AG04449 (cell line): ENCODE results near the gene GSG1L.

ENCODE experiments used
- CTCF ChIA-PET: fragments of 350-600 bp; formaldehyde crosslinking; extraction: SDS; loops from one replicate; lab custom pipeline; 2021; ENCODE audit warnings: antibody characterized with exemption; lab: Yijun Ruan, JAX
- POLR2A ChIA-PET: fragments of 400-600, 350-600 bp; formaldehyde crosslinking; extraction: SDS; loops from one replicate; lab custom pipeline; 2020; ENCODE audit warnings: antibody characterized with exemption, inconsistent platforms; lab: Yijun Ruan, JAX
- DNase-seq: peaks from one replicate; pipeline ENCODE4 v3.0.0-alpha.2; 2010; ENCODE audit warnings: low read depth, low spot score
- H3K4me3 ChIP-seq: 2 replicates; pipeline ENCODE4 v1.5.1; 2011; ENCODE audit warnings: low read depth, mild to moderate bottlenecking, control low read depth, low read length
- TF ChIP-seq, protein P1 (sequence below): IDR thresholded peaks from one replicate; pipeline ENCODE4 v1.5.1; 2011; ENCODE audit warnings: mild to moderate bottlenecking, moderate library complexity, low read length, control low read depth, inconsistent platforms; ENCODE audit not compliant: insufficient read depth; ENCODE audit errors: missing control alignments

Gene GSG1L

GRCh38 chr16:28063591-28064061 is at the start of gene GSG1L:
Gene GSG1L (minus strand): TSS chr16:28063714. CDS start chr16:28063424, 290 bp downstream.
- CTCF ChIA-PET, result interaction anchor here (1.0 kb wide), 1 partner anchor 91 kb away, joined by 5 read pairs; no protein-coding TSS in a partner anchor
- TF ChIP-seq, protein P1, sequence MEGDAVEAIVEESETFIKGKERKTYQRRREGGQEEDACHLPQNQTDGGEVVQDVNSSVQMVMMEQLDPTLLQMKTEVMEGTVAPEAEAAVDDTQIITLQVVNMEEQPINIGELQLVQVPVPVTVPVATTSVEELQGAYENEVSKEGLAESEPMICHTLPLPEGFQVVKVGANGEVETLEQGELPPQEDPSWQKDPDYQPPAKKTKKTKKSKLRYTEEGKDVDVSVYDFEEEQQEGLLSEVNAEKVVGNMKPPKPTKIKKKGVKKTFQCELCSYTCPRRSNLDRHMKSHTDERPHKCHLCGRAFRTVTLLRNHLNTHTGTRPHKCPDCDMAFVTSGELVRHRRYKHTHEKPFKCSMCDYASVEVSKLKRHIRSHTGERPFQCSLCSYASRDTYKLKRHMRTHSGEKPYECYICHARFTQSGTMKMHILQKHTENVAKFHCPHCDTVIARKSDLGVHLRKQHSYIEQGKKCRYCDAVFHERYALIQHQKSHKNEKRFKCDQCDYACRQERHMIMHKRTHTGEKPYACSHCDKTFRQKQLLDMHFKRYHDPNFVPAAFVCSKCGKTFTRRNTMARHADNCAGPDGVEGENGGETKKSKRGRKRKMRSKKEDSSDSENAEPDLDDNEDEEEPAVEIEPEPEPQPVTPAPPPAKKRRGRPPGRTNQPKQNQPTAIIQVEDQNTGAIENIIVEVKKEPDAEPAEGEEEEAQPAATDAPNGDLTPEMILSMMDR, result no peak
- H3K4me3 ChIP-seq, result no peak within 1 kb of the TSS
- POLR2A ChIA-PET, result no interaction called here
- DNase-seq, result no peak

DNA sequence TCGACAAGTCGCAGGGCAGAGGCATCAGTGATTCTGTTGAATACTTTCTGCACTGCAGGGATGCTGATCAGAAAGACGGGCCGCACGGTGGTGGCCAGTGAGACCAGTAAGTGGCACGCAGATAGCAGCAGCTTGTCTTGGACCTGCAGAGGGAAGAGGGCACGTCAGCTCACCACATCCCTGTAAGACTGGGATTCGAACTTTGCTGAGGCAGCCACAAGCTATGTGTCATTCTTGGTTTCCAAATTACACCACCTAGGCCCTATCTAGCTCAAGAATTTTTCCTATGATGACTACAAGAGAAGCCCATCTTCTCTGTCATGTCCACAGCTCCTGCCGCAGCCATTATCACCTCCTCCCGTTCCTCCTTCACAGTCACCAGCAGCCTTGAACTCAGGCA is 49.4 kb upstream of the GSG1L start:
- H3K4me3 ChIP-seq, result no peak overlapping the region
- no peak for DNase-seq
- TF ChIP-seq, protein P1, result no peak
- ChIA-PET CTCF (interaction anchor here (0.9 kb wide), 1 partner anchor 21 kb away, joined by 3 read pairs; no protein-coding TSS in a partner anchor), POLR2A (no interaction called here)

DNA sequence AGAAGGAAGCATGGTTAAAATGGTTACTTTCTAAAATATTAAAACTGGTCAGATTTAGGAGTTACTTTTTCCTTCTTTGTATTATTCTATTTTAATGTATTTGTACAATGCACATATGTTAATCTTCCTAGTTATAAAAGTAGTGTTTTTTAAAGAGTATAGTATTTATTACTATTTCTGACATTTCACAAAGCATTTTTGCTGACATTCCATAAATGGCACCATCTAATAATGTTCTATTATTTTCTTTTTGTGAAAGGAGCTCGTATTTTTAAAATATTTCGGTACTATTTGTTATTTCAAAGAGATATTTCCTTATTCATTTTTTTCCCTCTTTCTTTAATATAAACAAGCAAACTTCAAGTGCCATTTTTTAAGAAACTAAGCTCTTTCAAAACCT is 47.5 kb upstream of the GSG1L start:
- ChIA-PET POLR2A (interaction anchor here (1.0 kb wide), 1 partner anchor 10 kb away, joined by 3 read pairs; no protein-coding TSS in a partner anchor), CTCF (interaction anchor here (1.2 to 1.3 kb wide), 2 partner anchors 9 to 107 kb away, joined by 3 read pairs; no protein-coding TSS in a partner anchor)
- TF ChIP-seq, protein P1, result no peak
- no peak for DNase-seq
- no peak overlapping the region for H3K4me3 ChIP-seq

DNA sequence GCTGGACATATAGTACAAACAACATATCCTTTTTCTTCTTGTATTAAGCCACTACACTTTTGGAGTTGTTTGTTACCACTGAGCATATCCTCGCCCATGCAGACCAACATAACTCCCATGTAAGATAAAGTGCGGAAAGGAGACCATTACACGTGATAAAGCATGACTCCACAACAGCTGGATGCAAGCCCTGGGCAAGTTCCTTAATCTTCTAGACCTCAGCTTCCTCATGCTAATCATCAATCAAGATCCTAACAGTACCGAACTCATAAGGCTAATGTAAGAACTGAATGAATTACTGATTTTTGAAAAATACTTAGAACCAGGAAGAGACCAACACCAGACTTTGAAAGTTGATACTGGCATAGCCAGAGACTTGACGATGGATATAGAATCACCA is 47.0 kb upstream of the GSG1L start:
- DNase-seq, result no peak
- TF ChIP-seq, protein P1, result no peak
- ChIA-PET CTCF (interaction anchor here (1.3 kb wide), 1 partner anchor 9 kb away, joined by 3 read pairs; no protein-coding TSS in a partner anchor), POLR2A (interaction anchor here (1.0 kb wide), 1 partner anchor 9 kb away, joined by 3 read pairs; no protein-coding TSS in a partner anchor)
- H3K4me3 ChIP-seq, result no peak overlapping the region

- ChIA-PET CTCF (interaction anchor here (1.3 kb wide), 1 partner anchor 8 kb away, joined by 3 read pairs; no protein-coding TSS in a partner anchor), POLR2A (interaction anchor here (1.0 kb wide), 1 partner anchor 9 kb away, joined by 3 read pairs; no protein-coding TSS in a partner anchor)
- TF ChIP-seq, protein P1, result no peak
- no peak overlapping the region for H3K4me3 ChIP-seq
- DNase-seq, result no peak
Observed at GRCh38 chr16:28110074-28110473, 46.6 kb upstream of the GSG1L start.

- no peak for DNase-seq
- TF ChIP-seq, protein P1, result no peak
- POLR2A ChIA-PET, result no interaction called here
- no peak overlapping the region for H3K4me3 ChIP-seq
- CTCF ChIA-PET, result no interaction called here
Observed at GRCh38 chr16:28108590-28109247, 45.2 kb upstream of the GSG1L start.
